Caco-2 (cell line): Measurements from ENCODE around the gene ARID1A. TPM values are rescaled to one million over a fixed set of nuclear protein-coding genes. Genes with fewer than 3 reads are reported as not detected.

ENCODE experiments used
- BruUV-seq: library from RNA; stranded (reverse); fragments of 400-500 nt; replicated peaks from 2 replicates; lab custom pipeline; 2021; lab: Mats Ljungman, UMichigan
- CTCF ChIA-PET: fragments of 300-600 bp; sonication (Branson Sonifier 250); formaldehyde crosslinking; loops from one replicate; lab custom pipeline; 2022; ENCODE audit warnings: antibody characterized with exemption; lab: Charles Lee
- POLR2A ChIA-PET: fragments of 300-600 bp; sonication (Branson Sonifier 250); formaldehyde crosslinking; loops from one replicate; lab custom pipeline; 2022; ENCODE audit warnings: antibody characterized with exemption; lab: Charles Lee
- DNase-seq, 2 experiments: peaks; one replicate each; pipeline versions ENCODE4 v3.0.0 to v3.0.0-alpha.2; 2020 to 2022
- H3K27me3 ChIP-seq: replicated peaks from 2 replicates; pipeline ENCODE4 v1.6.0; 2011; ENCODE audit warnings: low read length; ENCODE audit not compliant: control insufficient read depth, insufficient read depth
- H3K36me3 ChIP-seq: 2 replicates; pipeline ENCODE4 v1.5.1; 2011; ENCODE audit warnings: low read length; ENCODE audit not compliant: control insufficient read depth, insufficient read depth
- H3K4me1 ChIP-seq: fragments of 250-450 bp; sonication (Bioruptor Pico); 2 replicates; pipeline ENCODE4 v1.5.1; 2020; ENCODE audit warnings: mild to moderate bottlenecking
- H3K4me3 ChIP-seq: 2 replicates; pipeline ENCODE4 v1.5.1; 2011; ENCODE audit warnings: low read depth, mild to moderate bottlenecking, control low read depth, low read length
- H3K9me3 ChIP-seq: fragments of 250-450 bp; sonication (Bioruptor Pico); 2 replicates; pipeline ENCODE4 v1.5.1; 2020; ENCODE audit warnings: mild to moderate bottlenecking, moderate library complexity
- H3K27ac Mint-ChIP-seq: one replicate; pipeline ENCODE4 v1.8.0; 2022; ENCODE audit warnings: mixed read lengths; ENCODE audit not compliant: unreplicated experiment
- H3K27me3 Mint-ChIP-seq: one replicate; pipeline ENCODE4 v1.8.0; 2022; ENCODE audit warnings: mixed read lengths; ENCODE audit not compliant: insufficient read depth, unreplicated experiment
- H3K36me3 Mint-ChIP-seq: one replicate; pipeline ENCODE4 v1.8.0; 2022; ENCODE audit warnings: mild to moderate bottlenecking, mixed read lengths; ENCODE audit not compliant: insufficient read depth, unreplicated experiment
- H3K4me1 Mint-ChIP-seq: one replicate; pipeline ENCODE4 v1.8.0; 2022; ENCODE audit warnings: low read depth, mixed read lengths; ENCODE audit not compliant: unreplicated experiment
- H3K4me3 Mint-ChIP-seq: one replicate; pipeline ENCODE4 v1.8.0; 2022; ENCODE audit warnings: mild to moderate bottlenecking, moderate library complexity, mixed read lengths; ENCODE audit not compliant: unreplicated experiment
- H3K9me3 Mint-ChIP-seq: one replicate; pipeline ENCODE4 v1.8.0; 2022; ENCODE audit warnings: mixed read lengths; ENCODE audit not compliant: unreplicated experiment
- CTCF ChIP-seq, 2 experiments: fragments of 200-600 bp in 1 of 2; IDR thresholded peaks; 1 replicate in 1 of 2; 2 replicates in 1 of 2; pipeline versions ENCODE4 v1.5.1 to v1.8.0; 2011 to 2022; ENCODE audit warnings: antibody characterized with exemption in 1 of 2, control low read depth in 1 of 2, inconsistent platforms in 1 of 2, low read depth in 1 of 2, low read length in 1 of 2, mild to moderate bottlenecking in 1 of 2, moderate library complexity in 1 of 2; ENCODE audit not compliant: insufficient read depth in 1 of 2, severe bottlenecking in 1 of 2, unreplicated experiment in 1 of 2
- intact Hi-C: fragments of 100-400 bp; cut with micrococcal nuclease; formaldehyde crosslinking; loops from one replicate; pipeline ENCODE4 v1.10.0; 2022; ENCODE audit not compliant: unreplicated experiment
- total RNA-seq: library from RNA; stranded (reverse); gene quantifications from 2 replicates; pipeline ENCODE4 v1.2.3, GENCODE V29; 2022

Gene ARID1A
- total RNA-seq, 1 experiment from 2014 or later: 66.5 TPM

GRCh38 chr1:26759531-26759930 lies 63.7 kb downstream of the ARID1A start:
- Mint-ChIP-seq H3K27me3 (no peaks in the 10 kb centered on the region), H3K4me3 (no peak overlapping the region), H3K36me3 (peaks cover 71% of the 10 kb centered on the region), H3K4me1 (no peaks in the 10 kb centered on the region), H3K27ac (no peak overlapping the region), H3K9me3 (no peaks in the 10 kb centered on the region)
- ChIA-PET CTCF (no interaction called here), POLR2A (no interaction called here)
- H3K4me3 ChIP-seq: no peak overlapping the region
- H3K27me3 ChIP-seq: no peaks in the 10 kb centered on the region
- H3K4me1 ChIP-seq: no peaks in the 10 kb centered on the region
- no peak for TF ChIP-seq CTCF (IDR thresholded peaks at IDR 0.05; ENCODE audit: insufficient read depth in 1 of 2, low read depth in 1 of 2, low read length in 1 of 2, severe bottlenecking in 1 of 2, unreplicated experiment in 1 of 2)
- H3K9me3 ChIP-seq: no peaks in the 10 kb centered on the region
- no TSS peak for BruUV-seq
- DNase-seq: no peak
- peaks cover 5% of the 10 kb centered on the region for H3K36me3 ChIP-seq
- intact Hi-C loops: no loop called here

GRCh38 chr1:26761217-26761616 lies 65.4 kb downstream of the ARID1A start:
- TF ChIP-seq CTCF (IDR thresholded peaks at IDR 0.05; ENCODE audit: insufficient read depth in 1 of 2, low read depth in 1 of 2, low read length in 1 of 2, severe bottlenecking in 1 of 2, unreplicated experiment in 1 of 2): no peak
- no peaks in the 10 kb centered on the region for H3K9me3 ChIP-seq
- Mint-ChIP-seq H3K27ac (no peak overlapping the region), H3K27me3 (no peaks in the 10 kb centered on the region), H3K4me1 (no peaks in the 10 kb centered on the region), H3K4me3 (no peak overlapping the region), H3K36me3 (peaks cover 80% of the 10 kb centered on the region), H3K9me3 (no peaks in the 10 kb centered on the region)
- H3K4me3 ChIP-seq: no peak overlapping the region
- intact Hi-C loops: no loop called here
- POLR2A ChIA-PET: no interaction called here
- no peaks in the 10 kb centered on the region for H3K4me1 ChIP-seq
- peaks cover 5% of the 10 kb centered on the region for H3K36me3 ChIP-seq
- CTCF ChIA-PET: no interaction called here
- peak in 1 of 2 experiments; percentile 12 for DNase-seq
- no peaks in the 10 kb centered on the region for H3K27me3 ChIP-seq
- no TSS peak for BruUV-seq

GRCh38 chr1:26767714-26768113 lies 71.9 kb downstream of the ARID1A start:
- no peaks in the 10 kb centered on the region for H3K27me3 Mint-ChIP-seq
- no peak overlapping the region for H3K27ac Mint-ChIP-seq
- no peaks in the 10 kb centered on the region for H3K9me3 Mint-ChIP-seq
- no peaks in the 10 kb centered on the region for H3K4me1 Mint-ChIP-seq
- peaks cover 89% of the 10 kb centered on the region for H3K36me3 Mint-ChIP-seq
- H3K4me3 Mint-ChIP-seq: no peak overlapping the region
- Histone ChIP-seq H3K36me3 (peaks cover 5% of the 10 kb centered on the region), H3K4me1 (peaks cover 13% of the 10 kb centered on the region), H3K4me3 (no peak overlapping the region), H3K9me3 (no peaks in the 10 kb centered on the region), H3K27me3 (no peaks in the 10 kb centered on the region)
- no TSS peak for BruUV-seq
- POLR2A ChIA-PET: no interaction called here
- no peak for DNase-seq
- intact Hi-C loops: no loop called here
- CTCF ChIA-PET: no interaction called here
- no peak for TF ChIP-seq CTCF (IDR thresholded peaks at IDR 0.05; ENCODE audit: insufficient read depth in 1 of 2, low read depth in 1 of 2, low read length in 1 of 2, severe bottlenecking in 1 of 2, unreplicated experiment in 1 of 2)
